Astrocyte of the spinal cord (primary cell): ENCODE measurements around the gene DCTPP1.

Experiments used
- DNase-seq: peaks from one replicate; pipeline ENCODE4 v3.0.0; 2011; ENCODE audit warnings: low read depth, low spot score
- H3K4me3 ChIP-seq: 2 replicates; pipeline ENCODE4 v1.5.1; 2011; ENCODE audit warnings: low read depth, mild to moderate bottlenecking, low read length, moderate library complexity
- in situ Hi-C: cut with HindIII; loops from 2 replicates; pipeline ENCODE4 v1.10.0; 2017; ENCODE audit warnings: low sequenced_read_pairs
- TF ChIP-seq, protein P1 (sequence below): IDR thresholded peaks from 2 replicates; pipeline ENCODE4 v1.5.1; 2012; ENCODE audit warnings: low read depth, mild to moderate bottlenecking, low read length, inconsistent platforms

Gene DCTPP1

DNA sequence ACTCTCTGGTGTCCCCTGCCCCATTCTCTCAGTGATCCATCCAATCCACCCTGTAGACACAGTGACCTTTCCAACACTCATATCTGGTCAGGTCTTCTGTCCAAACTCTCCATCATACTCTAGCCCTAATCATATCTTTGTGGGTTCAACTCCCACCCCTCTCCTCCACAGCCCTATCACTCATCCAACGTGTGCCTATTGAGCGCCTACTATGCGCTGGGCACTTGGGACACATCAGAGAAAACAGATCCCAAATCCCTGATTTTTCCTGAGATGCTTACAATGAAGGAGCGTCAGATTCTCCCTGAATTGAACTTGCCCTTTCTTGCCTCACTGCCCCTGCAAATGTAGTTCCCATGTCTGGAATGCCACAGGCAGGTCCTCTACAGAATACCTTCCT, 1.8 kb downstream of the DCTPP1 start:
- no peak overlapping the region for H3K4me3 ChIP-seq
- in situ Hi-C loops = no loop called here
- no peak for DNase-seq
- TF ChIP-seq, protein P1, sequence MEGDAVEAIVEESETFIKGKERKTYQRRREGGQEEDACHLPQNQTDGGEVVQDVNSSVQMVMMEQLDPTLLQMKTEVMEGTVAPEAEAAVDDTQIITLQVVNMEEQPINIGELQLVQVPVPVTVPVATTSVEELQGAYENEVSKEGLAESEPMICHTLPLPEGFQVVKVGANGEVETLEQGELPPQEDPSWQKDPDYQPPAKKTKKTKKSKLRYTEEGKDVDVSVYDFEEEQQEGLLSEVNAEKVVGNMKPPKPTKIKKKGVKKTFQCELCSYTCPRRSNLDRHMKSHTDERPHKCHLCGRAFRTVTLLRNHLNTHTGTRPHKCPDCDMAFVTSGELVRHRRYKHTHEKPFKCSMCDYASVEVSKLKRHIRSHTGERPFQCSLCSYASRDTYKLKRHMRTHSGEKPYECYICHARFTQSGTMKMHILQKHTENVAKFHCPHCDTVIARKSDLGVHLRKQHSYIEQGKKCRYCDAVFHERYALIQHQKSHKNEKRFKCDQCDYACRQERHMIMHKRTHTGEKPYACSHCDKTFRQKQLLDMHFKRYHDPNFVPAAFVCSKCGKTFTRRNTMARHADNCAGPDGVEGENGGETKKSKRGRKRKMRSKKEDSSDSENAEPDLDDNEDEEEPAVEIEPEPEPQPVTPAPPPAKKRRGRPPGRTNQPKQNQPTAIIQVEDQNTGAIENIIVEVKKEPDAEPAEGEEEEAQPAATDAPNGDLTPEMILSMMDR = no peak

DNA sequence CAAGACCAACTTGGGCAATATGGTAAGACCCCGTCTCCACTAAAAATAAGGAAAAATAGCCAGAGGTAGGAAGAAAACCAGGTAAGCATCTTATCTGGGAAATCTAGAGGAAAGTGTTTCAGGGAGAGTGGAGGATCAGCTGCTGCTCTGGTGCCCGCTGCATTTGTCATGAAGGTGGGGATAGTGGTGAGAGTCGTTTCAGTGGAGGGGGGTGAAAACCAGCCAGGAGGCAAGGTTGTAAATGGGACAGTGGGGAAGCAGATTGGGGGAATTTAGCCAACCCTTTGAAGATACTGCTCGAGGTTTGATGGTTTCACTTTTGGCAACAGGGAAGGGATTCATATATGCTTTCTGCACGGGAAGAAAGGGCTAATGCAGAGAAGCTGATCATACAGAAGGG, 8.8 kb downstream of the DCTPP1 start:
- TF ChIP-seq, protein P1 = no peak
- in situ Hi-C loops = no loop called here
- no peak overlapping the region for H3K4me3 ChIP-seq
- no peak for DNase-seq

DNA sequence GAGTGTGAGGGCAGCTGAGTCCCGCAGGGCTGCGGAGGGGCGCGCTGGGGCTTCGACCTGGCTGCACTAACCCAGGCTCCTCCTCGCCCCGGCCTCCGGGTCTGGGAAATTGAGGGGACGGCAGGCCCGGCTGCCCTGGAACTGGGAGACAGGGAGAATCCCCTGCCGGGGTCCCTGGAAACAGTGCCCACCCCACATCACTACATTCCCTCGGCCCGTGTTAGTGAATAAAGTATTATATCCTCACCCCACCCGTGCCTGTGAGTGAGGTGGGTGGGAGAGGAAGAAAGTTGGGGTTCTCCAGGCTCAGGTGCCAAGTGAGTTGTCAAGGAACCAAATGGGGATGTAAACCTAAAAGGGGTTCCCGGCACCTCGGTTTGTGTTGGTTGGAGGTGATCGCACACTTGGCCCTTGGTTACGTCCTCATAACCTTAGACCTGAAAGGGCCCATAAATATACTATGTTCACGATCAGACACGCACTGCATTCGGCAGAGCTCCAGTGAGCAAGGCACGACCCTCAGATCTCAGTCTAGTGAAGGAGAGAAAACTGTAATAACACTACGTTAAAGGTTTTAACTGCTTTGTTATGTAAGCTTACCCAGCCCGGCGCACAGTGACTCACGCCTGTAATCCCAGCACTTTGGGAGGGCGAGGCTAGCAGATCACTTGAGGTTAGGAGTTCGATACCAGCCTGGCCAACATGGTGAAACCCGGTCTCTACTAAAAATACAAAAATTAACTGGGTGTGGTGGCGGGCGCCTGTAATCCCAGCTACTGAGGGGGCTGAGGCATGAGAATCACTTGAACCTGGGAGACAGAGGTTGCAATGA, 11.3 kb downstream of the DCTPP1 start:
- in situ Hi-C loops = no loop called here
- H3K4me3 ChIP-seq = peak overlapping the region; percentile 45
- no peak for DNase-seq
- TF ChIP-seq, protein P1 = no peak

DNA sequence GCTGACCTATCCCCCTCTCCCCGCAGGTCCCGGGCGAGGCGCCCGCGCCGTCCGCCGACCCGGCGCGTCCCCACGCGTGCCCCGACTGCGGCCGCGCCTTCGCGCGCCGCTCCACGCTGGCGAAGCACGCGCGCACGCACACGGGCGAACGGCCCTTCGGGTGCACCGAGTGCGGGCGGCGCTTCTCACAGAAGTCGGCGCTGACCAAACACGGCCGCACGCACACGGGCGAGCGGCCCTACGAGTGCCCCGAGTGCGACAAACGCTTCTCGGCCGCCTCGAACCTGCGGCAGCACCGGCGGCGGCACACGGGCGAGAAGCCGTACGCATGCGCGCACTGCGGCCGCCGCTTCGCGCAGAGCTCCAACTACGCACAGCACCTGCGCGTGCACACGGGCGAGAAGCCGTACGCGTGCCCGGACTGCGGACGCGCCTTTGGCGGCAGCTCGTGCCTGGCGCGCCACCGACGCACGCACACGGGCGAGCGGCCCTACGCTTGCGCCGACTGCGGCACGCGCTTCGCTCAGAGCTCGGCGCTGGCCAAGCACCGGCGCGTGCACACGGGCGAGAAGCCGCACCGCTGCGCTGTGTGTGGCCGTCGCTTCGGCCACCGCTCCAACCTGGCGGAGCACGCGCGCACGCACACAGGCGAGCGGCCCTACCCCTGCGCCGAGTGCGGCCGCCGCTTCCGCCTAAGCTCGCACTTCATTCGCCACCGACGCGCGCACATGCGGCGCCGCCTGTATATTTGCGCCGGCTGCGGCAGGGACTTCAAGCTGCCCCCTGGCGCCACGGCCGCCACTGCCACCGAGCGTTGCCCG, 12.1 kb downstream of the DCTPP1 start:
- TF ChIP-seq, protein P1 = peak; percentile 6
- peak overlapping the region; percentile 45 for H3K4me3 ChIP-seq
- in situ Hi-C loops = no loop called here
- peak; percentile 92 for DNase-seq

DNA sequence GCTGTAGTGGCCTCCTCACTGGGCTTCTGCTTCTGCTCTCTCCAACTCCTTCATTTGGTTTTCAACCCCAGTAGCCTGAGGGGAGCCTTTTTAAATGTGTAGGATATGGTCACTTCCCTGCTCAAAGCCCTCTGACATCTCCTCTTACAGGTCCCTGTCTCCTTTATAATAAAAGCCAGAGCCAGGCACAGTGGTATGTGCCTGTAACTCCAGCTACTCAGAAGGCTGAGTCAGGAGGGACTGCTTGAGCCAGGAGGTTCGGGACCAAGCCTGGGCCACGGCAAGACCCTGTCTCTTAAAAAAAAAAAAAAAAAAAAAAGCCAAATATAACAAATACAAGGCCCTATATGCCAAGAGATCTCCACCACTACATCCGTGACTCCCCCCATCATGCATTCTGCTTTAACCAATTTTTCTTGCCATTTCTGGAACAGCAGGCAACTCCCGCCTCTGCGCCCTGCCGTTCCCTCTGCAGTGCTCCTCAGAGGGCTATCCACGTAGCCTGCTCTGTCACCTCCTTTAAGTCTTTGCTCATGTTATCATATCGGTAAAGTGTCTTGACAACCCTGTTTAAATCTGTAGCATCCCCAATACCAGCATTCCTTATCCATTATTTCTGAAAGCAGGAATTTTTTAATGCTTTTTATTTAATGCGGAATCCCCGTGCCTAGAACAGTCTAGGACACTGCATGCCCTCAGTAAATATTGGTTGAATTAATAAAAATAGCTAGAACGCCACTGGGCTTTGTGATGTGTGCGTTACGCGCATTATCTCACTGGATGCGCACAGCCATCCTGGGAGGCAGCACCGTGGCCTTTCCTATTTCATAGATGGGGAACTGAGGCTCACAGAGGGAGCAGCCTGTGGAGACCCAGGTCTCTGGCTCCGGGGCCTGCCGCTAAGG, 13.0 kb downstream of the DCTPP1 start:
- H3K4me3 ChIP-seq = peak overlapping the region; percentile 45
- no peak for DNase-seq
- TF ChIP-seq, protein P1 = no peak
- in situ Hi-C loops = no loop called here

DNA sequence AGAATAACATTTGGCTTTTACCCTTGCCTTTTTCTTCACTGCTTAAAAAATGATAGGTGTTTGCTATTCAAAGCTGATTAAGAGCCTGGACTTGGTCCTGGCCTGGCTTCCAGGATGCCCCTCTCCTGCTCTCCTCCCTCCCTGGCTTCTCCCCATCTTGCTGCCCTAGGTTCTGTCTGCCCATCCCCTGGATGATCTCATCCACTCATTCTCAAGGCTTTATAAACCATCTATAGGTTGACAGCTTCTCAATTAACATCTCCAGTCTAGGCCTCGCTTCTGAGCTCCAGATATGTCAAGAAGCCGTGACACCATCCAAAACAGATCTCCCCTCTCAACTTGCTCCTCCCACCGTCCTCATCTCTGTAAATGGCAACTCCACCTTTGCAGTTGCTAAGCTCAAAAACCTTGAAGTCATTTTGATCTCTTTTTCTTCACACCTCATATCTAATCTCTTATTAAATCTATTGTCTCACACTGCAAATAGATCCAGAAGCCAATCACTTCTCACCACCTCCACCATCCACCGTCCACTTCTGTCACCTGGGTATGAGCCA, 13.7 kb downstream of the DCTPP1 start:
- TF ChIP-seq, protein P1 = no peak
- in situ Hi-C loops = no loop called here
- no peak overlapping the region for H3K4me3 ChIP-seq
- DNase-seq = no peak
